ENCODE results near the gene HDAC9.

- TF ChIP-seq CTCF (IDR thresholded peaks at IDR 0.05) = no peak
- TF ChIP-seq POLR2AphosphoS5 (IDR thresholded peaks at IDR 0.05; ENCODE audit: low read depth, low read length) = no peak
- no peak for TF ChIP-seq TCF7L2 (IDR thresholded peaks at IDR 0.05; ENCODE audit: low read depth, low read length)
- TF ChIP-seq REST (IDR thresholded peaks at IDR 0.05; ENCODE audit: insufficient read depth in 1 of 2, low read depth in 2 of 2, low read length in 1 of 2) = no peak
Measured at GRCh38 chr7:18895456-18895855, 399.9 kb downstream of the HDAC9 start.
